Measurements from ENCODE around the gene ATG4A. TPM values are rescaled to one million over a fixed set of nuclear protein-coding genes. Genes with fewer than 3 reads are reported as not detected.

The ATG4A gene
- total RNA-seq, 4 donors from 2014 or later, result 9.3 to 23.3 (median 11.1) TPM

DNA sequence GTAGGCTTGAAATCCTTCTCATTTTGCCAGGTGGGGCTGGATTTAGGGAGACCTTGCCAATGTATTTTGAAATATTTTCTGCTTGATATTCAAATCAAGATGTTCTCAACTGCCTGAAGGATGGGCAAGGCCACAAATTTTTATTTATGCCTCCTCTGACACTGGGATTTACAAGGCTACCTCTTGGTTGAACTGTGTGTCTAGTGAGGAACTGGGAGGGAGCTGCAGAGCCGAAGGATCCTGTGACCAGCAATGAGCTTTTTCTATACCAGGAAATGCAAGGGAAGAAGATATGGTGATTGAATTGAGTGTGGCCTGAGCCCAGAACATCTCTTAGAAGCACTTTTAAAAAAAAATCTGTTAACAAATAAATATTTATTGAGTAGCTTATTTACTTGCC is 31.8 kb upstream of the ATG4A start:
- Histone ChIP-seq H3K36me3 (no peaks in the 10 kb centered on the region), H3K4me1 (no peaks in the 10 kb centered on the region), H3K4me3 (no peak overlapping the region), H3K27me3 (peaks cover 0 to 21% of the 10 kb centered on the region in 2 donors), H3K27ac (no peak overlapping the region), H3K9me3 (no peaks in the 10 kb centered on the region)
- no peak for DNase-seq (ENCODE audit: low spot score in 2 of 2)
- TF ChIP-seq EP300 (IDR thresholded peaks at IDR 0.05) (no peak), POLR2A (IDR thresholded peaks at IDR 0.05) (no peak)
- TF ChIP-seq, protein P1, sequence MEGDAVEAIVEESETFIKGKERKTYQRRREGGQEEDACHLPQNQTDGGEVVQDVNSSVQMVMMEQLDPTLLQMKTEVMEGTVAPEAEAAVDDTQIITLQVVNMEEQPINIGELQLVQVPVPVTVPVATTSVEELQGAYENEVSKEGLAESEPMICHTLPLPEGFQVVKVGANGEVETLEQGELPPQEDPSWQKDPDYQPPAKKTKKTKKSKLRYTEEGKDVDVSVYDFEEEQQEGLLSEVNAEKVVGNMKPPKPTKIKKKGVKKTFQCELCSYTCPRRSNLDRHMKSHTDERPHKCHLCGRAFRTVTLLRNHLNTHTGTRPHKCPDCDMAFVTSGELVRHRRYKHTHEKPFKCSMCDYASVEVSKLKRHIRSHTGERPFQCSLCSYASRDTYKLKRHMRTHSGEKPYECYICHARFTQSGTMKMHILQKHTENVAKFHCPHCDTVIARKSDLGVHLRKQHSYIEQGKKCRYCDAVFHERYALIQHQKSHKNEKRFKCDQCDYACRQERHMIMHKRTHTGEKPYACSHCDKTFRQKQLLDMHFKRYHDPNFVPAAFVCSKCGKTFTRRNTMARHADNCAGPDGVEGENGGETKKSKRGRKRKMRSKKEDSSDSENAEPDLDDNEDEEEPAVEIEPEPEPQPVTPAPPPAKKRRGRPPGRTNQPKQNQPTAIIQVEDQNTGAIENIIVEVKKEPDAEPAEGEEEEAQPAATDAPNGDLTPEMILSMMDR (IDR thresholded peaks at IDR 0.05), result no peak
- 67 to 73% methylated on average over 1 of the region's 1 CpG for WGBS, 2 donors

DNA sequence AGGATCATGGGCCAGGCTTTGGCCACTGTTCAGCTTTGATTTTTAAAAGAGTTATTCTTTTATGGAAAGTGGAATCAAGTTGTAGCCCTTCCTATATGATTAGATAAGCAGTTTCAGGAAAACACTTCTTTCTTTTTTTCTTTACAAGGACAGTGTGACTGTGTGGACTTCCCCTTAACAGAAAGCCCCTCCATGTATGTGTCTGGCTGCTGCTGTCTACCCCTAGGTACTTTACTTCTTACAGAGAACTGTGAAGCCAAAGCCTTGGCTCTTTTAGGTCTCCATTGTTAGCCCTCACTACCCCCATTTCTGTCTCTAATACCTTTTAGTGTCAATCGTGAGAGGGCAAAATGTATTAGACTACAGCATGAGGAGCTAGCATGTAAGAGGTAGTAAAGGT is 27.6 kb upstream of the ATG4A start:
- H3K27ac ChIP-seq, result no peak overlapping the region
- no peaks in the 10 kb centered on the region for H3K36me3 ChIP-seq
- no peak overlapping the region for H3K4me3 ChIP-seq
- WGBS, 2 donors, result 69 to 90% methylated on average over 1 of the region's 1 CpG
- H3K4me1 ChIP-seq, result no peaks in the 10 kb centered on the region
- no peak for DNase-seq (ENCODE audit: low spot score in 2 of 2)
- no peak for TF ChIP-seq POLR2A (IDR thresholded peaks at IDR 0.05)
- no peak for TF ChIP-seq EP300 (IDR thresholded peaks at IDR 0.05)
- TF ChIP-seq, protein P1 (IDR thresholded peaks at IDR 0.05), result no peak
- no peaks in the 10 kb centered on the region for H3K9me3 ChIP-seq
- H3K27me3 ChIP-seq, result peaks cover 0 to 38% of the 10 kb centered on the region in 2 donors

DNA sequence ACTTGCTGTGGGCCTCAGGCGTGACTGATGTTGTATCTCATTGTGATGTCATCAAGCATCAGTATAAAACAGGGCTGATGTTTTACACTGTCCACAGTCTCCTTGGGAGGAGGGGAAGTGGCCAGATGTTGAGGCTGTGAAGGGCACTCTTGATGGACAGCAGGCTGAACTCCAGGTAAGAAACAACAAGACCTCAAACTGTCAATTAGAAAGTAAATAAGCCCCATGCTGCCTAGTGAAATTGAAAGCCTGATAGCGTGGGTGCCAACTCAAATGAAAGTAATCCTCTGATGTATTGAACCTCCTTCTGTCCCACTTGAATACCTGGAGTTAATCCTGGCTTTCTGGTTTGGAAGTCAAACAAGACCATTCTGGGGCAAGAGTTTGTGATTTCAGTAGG is 27.0 kb upstream of the ATG4A start:
- Histone ChIP-seq H3K9me3 (no peaks in the 10 kb centered on the region), H3K4me3 (no peak overlapping the region), H3K36me3 (no peaks in the 10 kb centered on the region), H3K27me3 (peaks cover 0 to 40% of the 10 kb centered on the region in 2 donors), H3K27ac (no peak overlapping the region), H3K4me1 (no peaks in the 10 kb centered on the region)
- WGBS, 2 donors, result 90 to 96% methylated on average over 2 of the region's 2 CpGs
- DNase-seq (ENCODE audit: low spot score in 2 of 2), result no peak
- TF ChIP-seq POLR2A (IDR thresholded peaks at IDR 0.05) (no peak), EP300 (IDR thresholded peaks at IDR 0.05) (no peak)
- TF ChIP-seq, protein P1 (IDR thresholded peaks at IDR 0.05), result no peak

DNA sequence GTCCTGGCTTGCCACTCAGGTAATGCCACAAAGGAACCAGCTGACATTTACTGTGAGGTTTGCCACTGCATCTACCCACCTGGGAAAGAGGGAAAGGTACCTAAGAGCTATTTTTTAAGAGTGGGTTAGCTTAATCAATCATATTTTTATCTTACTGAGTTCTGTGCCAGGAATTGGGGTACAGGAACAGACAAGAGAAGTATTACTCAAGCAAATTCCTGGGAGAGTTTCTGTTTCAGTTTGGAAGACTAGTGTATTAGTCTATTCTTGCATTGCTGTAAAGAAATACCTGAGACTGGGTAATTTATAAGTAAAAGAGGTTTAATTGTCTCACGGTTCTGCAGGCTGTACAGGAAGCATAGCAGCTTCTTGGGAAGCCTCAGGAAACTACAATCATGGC is 23.5 kb upstream of the ATG4A start:
- no peak for DNase-seq (ENCODE audit: low spot score in 2 of 2)
- TF ChIP-seq EP300 (IDR thresholded peaks at IDR 0.05), result no peak
- TF ChIP-seq POLR2A (IDR thresholded peaks at IDR 0.05), result no peak
- TF ChIP-seq, protein P1 (IDR thresholded peaks at IDR 0.05), result no peak
- no peak overlapping the region for H3K4me3 ChIP-seq
- 57 to 67% methylated on average over 1 of the region's 1 CpG for WGBS, 2 donors
- H3K9me3 ChIP-seq, result no peaks in the 10 kb centered on the region
- H3K36me3 ChIP-seq, result no peaks in the 10 kb centered on the region
- peaks cover 0 to 47% of the 10 kb centered on the region in 2 donors for H3K27me3 ChIP-seq
- no peak overlapping the region for H3K27ac ChIP-seq
- H3K4me1 ChIP-seq, result no peaks in the 10 kb centered on the region

DNA sequence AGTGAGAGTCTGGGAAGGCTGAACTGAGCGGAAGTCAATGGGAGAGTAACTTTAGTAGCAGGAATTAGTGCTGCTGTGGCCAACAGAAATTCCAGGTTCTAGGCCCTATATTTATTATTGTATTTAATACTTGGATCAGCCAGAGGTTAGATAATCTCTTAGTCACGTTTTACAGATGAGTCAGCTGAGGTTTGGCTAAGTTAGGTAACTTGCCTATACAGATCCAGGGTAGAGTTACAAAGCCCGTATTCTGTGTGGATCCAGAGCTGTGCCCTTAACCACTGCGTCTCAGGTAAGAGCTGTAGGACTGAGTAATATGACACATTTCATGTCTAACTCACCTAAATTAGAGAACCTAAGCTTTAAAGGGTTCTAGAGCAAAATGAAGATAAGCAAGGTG is 20.7 kb upstream of the ATG4A start:
- no peaks in the 10 kb centered on the region for H3K4me1 ChIP-seq
- 57 to 67% methylated on average over 4 of the region's 4 CpGs for WGBS, 2 donors
- no peak overlapping the region for H3K27ac ChIP-seq
- no peak for DNase-seq (ENCODE audit: low spot score in 2 of 2)
- no peaks in the 10 kb centered on the region for H3K36me3 ChIP-seq
- peaks cover 0 to 37% of the 10 kb centered on the region in 2 donors for H3K27me3 ChIP-seq
- no peaks in the 10 kb centered on the region for H3K9me3 ChIP-seq
- TF ChIP-seq EP300 (IDR thresholded peaks at IDR 0.05) (no peak), POLR2A (IDR thresholded peaks at IDR 0.05) (no peak)
- TF ChIP-seq, protein P1 (IDR thresholded peaks at IDR 0.05), result no peak
- no peak overlapping the region for H3K4me3 ChIP-seq

Measured in tibial nerve (tissue), 4 donors.